ENCODE data around the gene INTS7. TPM values are rescaled to one million over a fixed set of nuclear protein-coding genes. Genes with fewer than 3 reads are reported as not detected.
"Not testable (repeated sequence)": the region's sequence is repeated elsewhere in the genome, so short reads cannot be mapped to it uniquely, and the experiment has no call there.

INTS7 gene
- total and polyA plus RNA-seq, 9 of the 15 experiments (the other 6 are each of a cell fraction or from before 2014, with no cell fraction given): 27.3 to 68.4 (median 40.4) TPM

- H3K27ac ChIP-seq (ENCODE audit: extremely low read depth, low read depth, low read length); in situ Hi-C loops (cut with MboI); H2AFZ ChIP-seq (ENCODE audit: low read depth, low read length); H3K4me1 ChIP-seq (replicated peaks in 1 of 2; ENCODE audit: control insufficient read depth in 2 of 2, insufficient read depth in 2 of 2, low read length in 2 of 2); H4K20me1 ChIP-seq (replicated peaks; ENCODE audit: control insufficient read depth, insufficient read depth, low read length); intact Hi-C loops (cut with micrococcal nuclease); H3K9ac ChIP-seq (ENCODE audit: insufficient read depth in 1 of 2, low read depth in 2 of 2, low read length in 2 of 2); H3K4me2 ChIP-seq (ENCODE audit: insufficient read depth, low read length); H3K4me3 ChIP-seq; H3K9me1 ChIP-seq (ENCODE audit: control insufficient read depth, insufficient read depth, low read length); BruUV-seq (replicated peaks); FAIRE-seq; H3K79me2 ChIP-seq (ENCODE audit: control insufficient read depth, insufficient read depth, low read length); H3K27me3 ChIP-seq (ENCODE audit: control insufficient read depth in 2 of 2, insufficient read depth in 2 of 2, low read length in 2 of 2); DNase-seq (ENCODE audit: extremely low read depth in 1 of 4, low spot score in 3 of 4); H3K9me3 ChIP-seq (replicated peaks; ENCODE audit: control insufficient read depth, insufficient read depth, low read depth, low read length); ATAC-seq; CTCF ChIA-PET (ENCODE audit: low intra/inter-chr PET ratio): not testable (repeated sequence)
- H3K36me3 ChIP-seq (ENCODE audit: control insufficient read depth, insufficient read depth, low read length): peaks cover 12% of the 10 kb centered on the region; the same call in 2 of the 3 replicates
- 95% methylated on average over 5 of the region's 5 CpGs for WGBS (ENCODE audit: insufficient coverage, low coverage, missing lambda C conversion rate)
- POLR2A ChIA-PET: interaction anchor here (0.7 kb wide), 1 partner anchor 75 kb away, joined by 3 read pairs; no protein-coding TSS in a partner anchor
These were observed 97.9 kb downstream of the INTS7 start for GRCh38 chr1:211937422-211937821.

DNA sequence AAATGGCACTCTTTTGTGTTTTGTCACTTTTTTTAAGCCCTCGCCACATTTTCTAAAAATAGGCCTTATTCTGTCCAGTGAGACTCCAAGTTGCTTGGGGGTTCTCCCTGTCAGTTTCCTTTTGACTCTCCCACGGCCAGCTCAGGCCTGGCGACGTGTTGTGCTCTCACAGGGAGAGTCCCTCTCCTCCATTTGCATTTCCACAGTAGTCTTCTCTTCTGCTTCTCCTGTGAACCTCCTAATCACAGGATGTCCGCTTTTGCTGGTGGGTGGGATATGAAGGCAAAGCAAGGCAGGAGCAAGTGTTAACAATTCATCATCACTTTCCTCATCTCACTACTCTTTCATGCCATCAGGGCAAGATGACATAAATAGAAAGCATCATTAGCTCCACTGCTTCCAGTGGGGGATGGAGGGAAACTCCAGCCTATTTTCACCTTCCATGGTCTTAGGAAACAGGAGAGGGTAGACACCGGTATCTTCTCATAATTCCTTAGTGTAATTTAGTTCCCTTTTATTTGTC, 99.8 kb downstream of the INTS7 start:
- Histone ChIP-seq H3K36me3 (ENCODE audit: control insufficient read depth, insufficient read depth, low read length) (peaks cover 3% of the 10 kb centered on the region; the same call in 2 of the 3 replicates), H3K4me2 (ENCODE audit: insufficient read depth, low read length) (no peak overlapping the region), H3K27ac (ENCODE audit: extremely low read depth, low read depth, low read length) (no peak overlapping the region), H3K9me1 (ENCODE audit: control insufficient read depth, insufficient read depth, low read length) (no peaks in the 10 kb centered on the region), H3K9ac (ENCODE audit: insufficient read depth in 1 of 2, low read depth in 2 of 2, low read length in 2 of 2) (no peak overlapping the region), H3K4me3 (no peak overlapping the region), H2AFZ (ENCODE audit: low read depth, low read length) (no peak overlapping the region), H3K79me2 (ENCODE audit: control insufficient read depth, insufficient read depth, low read length) (no peaks in the 10 kb centered on the region), H3K4me1 (replicated peaks in 1 of 2; ENCODE audit: control insufficient read depth in 2 of 2, insufficient read depth in 2 of 2, low read length in 2 of 2) (peaks cover 3 to 11% of the 10 kb centered on the region in 2 experiments; a peak in 4 of 5 replicates), H3K27me3 (ENCODE audit: control insufficient read depth in 2 of 2, insufficient read depth in 2 of 2, low read length in 2 of 2) (no peaks in the 10 kb centered on the region), H4K20me1 (replicated peaks; ENCODE audit: control insufficient read depth, insufficient read depth, low read length) (no peaks in the 10 kb centered on the region), H3K9me3 (replicated peaks; ENCODE audit: control insufficient read depth, insufficient read depth, low read depth, low read length) (no peaks in the 10 kb centered on the region)
- in situ Hi-C loops (cut with MboI): no loop called here
- FAIRE-seq: no peak
- CTCF ChIA-PET (ENCODE audit: low intra/inter-chr PET ratio): no interaction called here
- no peak for DNase-seq (ENCODE audit: extremely low read depth in 1 of 4, low spot score in 3 of 4)
- WGBS (ENCODE audit: insufficient coverage, low coverage, missing lambda C conversion rate): 68% methylated on average over 6 of the region's 6 CpGs
- no peak for ATAC-seq
- POLR2A ChIA-PET: no interaction called here
- BruUV-seq (replicated peaks): no TSS peak
- TF ChIP-seq MAZ (CRISPR knock-in tag; conservative IDR thresholded peaks at IDR 0.05 in 1 of 2, IDR thresholded peaks at IDR 0.05 in 1 of 2) (no peak), ETS1 (conservative IDR thresholded peaks at IDR 0.05; ENCODE audit: control insufficient read depth, low read depth, low read length) (no peak), ZNF143 (CRISPR knock-in tag; IDR thresholded peaks at IDR 0.05) (no peak), ESRRB (CRISPR knock-in tag; IDR thresholded peaks at IDR 0.05; ENCODE audit: borderline replicate concordance) (no peak), CHCHD3 (CRISPR knock-in tag; IDR thresholded peaks at IDR 0.05) (no peak), PRMT5 (CRISPR knock-in tag; IDR thresholded peaks at IDR 0.05) (no peak), ARID2 (IDR thresholded peaks at IDR 0.05) (no peak), WHSC1 (IDR thresholded peaks at IDR 0.05; ENCODE audit: low read length) (no peak), C11orf30 (IDR thresholded peaks at IDR 0.05; ENCODE audit: low read depth) (no peak), POU5F1 (IDR thresholded peaks at IDR 0.05; ENCODE audit: borderline replicate concordance, low read depth, low read length, partially characterized antibody) (no peak), TCF7L2 (IDR thresholded peaks at IDR 0.05; ENCODE audit: low read depth, low read length) (no peak)
- intact Hi-C loops (cut with micrococcal nuclease): no loop called here

All from K562 (cell line).